ENCODE measurements around the gene CRHR2. TPM values are rescaled to one million over a fixed set of nuclear protein-coding genes. Genes with fewer than 3 reads are reported as not detected.

Gene CRHR2
- total RNA-seq, 3 donors from 2014 or later, result not detected

- no peaks in the 10 kb centered on the region for H3K9me3 ChIP-seq
- no peak for TF ChIP-seq CTCF (IDR thresholded peaks at IDR 0.05)
- intact Hi-C loops (cut with DNase I, micrococcal nuclease), result no loop called here
- ATAC-seq, result no peak
- H3K4me1 ChIP-seq (ENCODE audit: low read depth), result no peaks in the 10 kb centered on the region
- no peak overlapping the region for H3K4me3 ChIP-seq
- no peak for DNase-seq
- no peaks in the 10 kb centered on the region for H3K36me3 ChIP-seq (ENCODE audit: low read depth)
Observed at GRCh38 chr7:30613366-30614325, 68.6 kb downstream of the CRHR2 start.

GRCh38 chr7:30612658-30613265 is 69.5 kb downstream of the CRHR2 start:
- DNase-seq, result no peak
- intact Hi-C loops (cut with DNase I, micrococcal nuclease), result no loop called here
- Histone ChIP-seq H3K36me3 (ENCODE audit: low read depth) (no peaks in the 10 kb centered on the region), H3K4me1 (ENCODE audit: low read depth) (no peaks in the 10 kb centered on the region), H3K4me3 (no peak overlapping the region), H3K9me3 (no peaks in the 10 kb centered on the region)
- no peak for ATAC-seq
- no peak for TF ChIP-seq CTCF (IDR thresholded peaks at IDR 0.05)

- Histone ChIP-seq H3K4me1 (ENCODE audit: low read depth) (no peaks in the 10 kb centered on the region), H3K4me3 (no peak overlapping the region), H3K36me3 (ENCODE audit: low read depth) (no peaks in the 10 kb centered on the region), H3K9me3 (no peaks in the 10 kb centered on the region)
- intact Hi-C loops (cut with DNase I, micrococcal nuclease), result no loop called here
- no peak for DNase-seq
- ATAC-seq, result no peak
- TF ChIP-seq CTCF (IDR thresholded peaks at IDR 0.05), result no peak
Observed at GRCh38 chr7:30605832-30606231, 76.4 kb downstream of the CRHR2 start.

- H3K4me1 ChIP-seq (ENCODE audit: low read depth), result no peaks in the 10 kb centered on the region
- intact Hi-C loops (cut with DNase I, micrococcal nuclease), result no loop called here
- no peaks in the 10 kb centered on the region for H3K9me3 ChIP-seq
- no peaks in the 10 kb centered on the region for H3K36me3 ChIP-seq (ENCODE audit: low read depth)
- DNase-seq, result no peak
- no peak overlapping the region for H3K4me3 ChIP-seq
- TF ChIP-seq CTCF (IDR thresholded peaks at IDR 0.05), result no peak
- no peak for ATAC-seq
Observed at GRCh38 chr7:30604901-30605300, 77.4 kb downstream of the CRHR2 start.

Other genes with a start within 250 kb of the CRHR2 start
- 10 to 100 TPM; 13.2 to 14.4 (median 13.2) TPM for gene NOD1, start 203.7 kb downstream of the CRHR2 start, total RNA-seq
- 10 to 100 TPM; 29.9 to 50.2 (median 32.8) TPM for gene GGCT, start 177.6 kb downstream of the CRHR2 start, total RNA-seq
- 10 to 100 TPM; 46.2 to 68.6 (median 55.0) TPM for gene GARS1, start 87.6 kb downstream of the CRHR2 start, total RNA-seq
- gene INMT, start 69.7 kb upstream of the CRHR2 start, total RNA-seq, result 1 to 10 TPM; 1.6 to 7.5 (median 7.2) TPM
- 1 to 10 TPM; 4.0 to 9.1 (median 4.7) TPM for gene MINDY4, start 89.0 kb upstream of the CRHR2 start, total RNA-seq
- gene AQP1, start 229.4 kb upstream of the CRHR2 start, total RNA-seq, result 10 to 100 TPM; 43.0 to 89.6 (median 48.1) TPM